K562 (cell line): ENCODE results near the gene GDF15. TPM values are rescaled to one million over a fixed set of nuclear protein-coding genes. Genes with fewer than 3 reads are reported as not detected.
A peak's percentile ranks its signal among the peaks of the same experiment; 100 is the strongest.

Source experiments
- ATF3 ChIP-seq, 2 experiments: fragments of 450-650 bp in 1 of 2; sonication (generic) in 1 of 2; formaldehyde crosslinking in 1 of 2; IDR thresholded peaks in 1 of 2; conservative IDR thresholded peaks in 1 of 2; 2 replicates each; pipeline versions ENCODE4 v1.6.1 to v1.8.1; 2016 to 2023; ENCODE audit warnings: mild to moderate bottlenecking in 2 of 2, moderate library complexity in 2 of 2, inconsistent platforms in 1 of 2, missing genetic modification reagents in 1 of 2
- ATF6 ChIP-seq: sonication (generic); formaldehyde crosslinking; IDR thresholded peaks from 2 replicates; pipeline ENCODE4 v1.4.0; 2020; ENCODE audit warnings: mild to moderate bottlenecking, missing genetic modification reagents
- CTCFL ChIP-seq: IDR thresholded peaks from 2 replicates; pipeline ENCODE4 v1.6.1; 2011; ENCODE audit warnings: borderline replicate concordance, low read depth, mild to moderate bottlenecking, moderate library complexity, low read length; ENCODE audit not compliant: insufficient read depth, poor library complexity, severe bottlenecking
- KDM2B ChIP-seq: fragments of 250-450 bp; sonication (Bioruptor Pico); IDR thresholded peaks from 2 replicates; pipeline ENCODE4 v1.8.0; 2021; ENCODE audit warnings: mild to moderate bottlenecking, moderate library complexity
- LCOR ChIP-seq: sonication (generic); formaldehyde crosslinking; IDR thresholded peaks from 2 replicates; pipeline ENCODE4 v1.8.0; 2022; ENCODE audit warnings: mild to moderate bottlenecking, missing genetic modification reagents
- MTA1 ChIP-seq: fragments of 450-650 bp; IDR thresholded peaks from 2 replicates; pipeline ENCODE4 v1.6.1; 2017; ENCODE audit warnings: borderline replicate concordance
- ZNF212 ChIP-seq: fragments of 450-650 bp; formaldehyde crosslinking; IDR thresholded peaks from 2 replicates; pipeline ENCODE4 v1.4.0; 2020; ENCODE audit warnings: mild to moderate bottlenecking
- polyA plus RNA-seq, 8 experiments: library from polyadenylated mRNA; depleted of rRNA in 4 of 8; stranded (reverse) in 5 of 8; unstranded in 3 of 8; fragments of >200 nt; fragmentation: Nextera tagmentation in 2 of 8; fragmentation: Illumina TruSeq in 1 of 8; extraction: Ambion mirVana in 2 of 8; extraction: Trizol in 1 of 8; gene quantifications; 2 replicates each; pipeline versions ENCODE4 v1.2.1 to v1.2.3, GENCODE V29; 2011 to 2014; ENCODE audit warnings: inconsistent platforms in 1 of 8, missing spikeins in 1 of 8
- total RNA-seq, 7 experiments: library from RNA; depleted of rRNA in 6 of 7; stranded (reverse); fragments of >200 nt in 6 of 7; fragmentation: Illumina TruSeq in 2 of 7; extraction: Trizol in 2 of 7; gene quantifications; 2 replicates each; pipeline versions ENCODE4 v1.2.1 to v1.2.3, GENCODE V29; 2011 to 2021; ENCODE audit warnings: low replicate concordance in 1 of 7

The GDF15 gene
- total and polyA plus RNA-seq, 9 of the 15 experiments (the other 6 are each of a cell fraction or from before 2014, with no cell fraction given): 2.3 to 82.4 (median 12.5) TPM

GRCh38 chr19:18340190-18340989, 45.6 kb upstream of the GDF15 start, which contains the start of gene PGPEP1 (continued):
- TF ChIP-seq ATF3 (IDR thresholded peaks at IDR 0.05) (no peak), ATF3 (CRISPR knock-in tag; conservative IDR thresholded peaks at IDR 0.05) (no peak), LCOR (CRISPR knock-in tag) (no peak), ATF6 (CRISPR knock-in tag) (no peak), CTCFL (no peak), KDM2B (CRISPR knock-in tag) (peak; percentile 34; the same call in 1 of the 2 replicates), MTA1 (0 out of 2 replicates have a peak, but pooled peaks have one; percentile 43), ZNF212 (CRISPR knock-in tag) (no peak)
